Epithelial cell of prostate (primary cell): ENCODE data around the gene BRSK2.
"Not testable (repeated sequence)": the region's sequence is repeated elsewhere in the genome, so short reads cannot be mapped to it uniquely, and the experiment has no call there.

ENCODE experiments used
- DNase-seq: peaks from one replicate; pipeline ENCODE4 v3.0.0-alpha.2; 2011; ENCODE audit warnings: low read depth, low spot score
- H3K27ac ChIP-seq: fragments of 450-650 bp; 2 replicates; pipeline ENCODE4 v1.5.1; 2017; ENCODE audit warnings: mild to moderate bottlenecking

The BRSK2 gene

DNA sequence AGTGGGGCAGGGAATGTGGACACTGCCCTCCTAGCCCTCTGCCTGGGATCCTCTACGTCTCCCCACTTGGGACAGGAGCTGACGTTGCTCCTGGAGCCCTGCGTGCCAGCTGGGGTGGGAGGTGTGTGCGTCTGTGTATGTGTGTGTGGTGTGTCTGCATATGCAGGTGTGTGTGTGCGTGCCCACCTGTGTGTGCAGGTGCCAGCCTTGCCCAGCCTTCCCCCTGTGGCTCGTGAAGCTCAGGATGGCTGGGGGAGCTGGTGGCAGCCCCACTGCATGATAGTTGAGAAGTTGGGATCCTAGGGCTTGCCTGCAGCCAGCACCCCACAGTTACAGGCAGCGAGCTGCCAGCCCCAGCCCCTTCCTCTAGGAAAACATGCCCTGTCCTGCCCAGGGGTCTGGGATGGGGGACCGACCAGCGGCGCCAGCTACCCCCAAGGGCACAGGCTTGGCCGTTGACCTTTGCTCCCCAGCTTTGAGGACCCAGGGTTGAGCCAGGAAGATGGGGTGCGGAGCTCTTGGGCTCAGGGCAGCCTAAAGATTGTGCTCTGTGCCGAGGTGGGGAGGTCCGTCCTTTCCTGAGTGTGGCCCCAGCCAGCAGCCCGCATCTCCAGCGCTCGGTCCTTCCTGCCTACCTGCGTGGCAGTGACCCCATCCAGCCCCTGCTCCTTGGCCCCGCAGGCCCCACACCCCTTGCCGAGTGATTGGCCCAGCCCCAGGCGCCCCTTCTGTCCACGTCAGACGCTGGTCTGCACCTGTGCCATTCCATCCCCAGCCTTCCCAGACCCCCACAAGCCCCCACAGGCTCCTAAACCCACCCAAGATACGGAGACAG lies 15.7 kb downstream of the BRSK2 start:
- DNase-seq = no peak
- no peak overlapping the region for H3K27ac ChIP-seq

DNA sequence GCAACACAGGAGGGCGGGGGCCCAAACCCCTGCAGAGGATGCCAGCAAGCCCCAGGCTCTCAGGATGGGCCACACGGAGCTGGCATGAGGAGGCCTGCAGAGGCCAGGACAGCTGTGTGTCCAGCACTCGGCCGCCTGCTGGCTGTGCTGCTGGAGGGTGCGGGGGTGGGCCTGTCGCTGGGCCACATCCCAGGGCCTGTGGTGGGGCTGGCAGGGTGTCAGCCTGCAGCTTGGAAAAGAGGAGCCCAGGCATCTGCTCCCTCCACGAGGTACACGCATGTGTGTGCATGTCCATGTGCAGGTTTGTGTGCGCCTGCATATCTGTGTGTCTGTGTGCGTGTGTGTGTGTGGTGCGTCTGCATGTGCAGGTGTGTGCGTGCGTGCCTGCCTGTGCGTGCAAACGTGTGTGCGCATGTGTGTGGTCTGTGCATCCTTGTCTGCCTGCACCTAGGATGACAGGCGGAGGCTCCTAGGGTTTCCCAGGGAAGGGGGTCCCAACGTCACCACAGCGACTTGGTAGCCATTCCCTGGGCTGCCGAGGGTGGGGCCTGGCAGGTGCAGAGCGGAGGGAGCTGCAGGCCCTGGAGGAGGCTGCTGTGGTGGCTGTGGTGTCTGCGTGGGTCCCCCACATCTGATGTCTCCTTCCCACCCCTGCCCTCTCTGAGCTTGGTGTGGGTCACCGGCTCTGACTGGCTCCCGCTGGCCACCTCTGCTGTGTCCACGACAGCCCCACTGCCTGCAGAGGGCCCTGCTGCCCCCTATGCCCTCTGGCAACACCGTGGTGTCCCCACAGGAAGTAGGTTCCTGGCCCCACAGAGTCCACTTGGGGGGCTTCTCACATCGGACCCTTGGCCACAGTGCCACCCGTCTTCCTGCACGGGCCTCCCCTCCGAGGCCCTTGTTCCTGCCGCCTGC lies 17.1 kb downstream of the BRSK2 start:
- no peak for DNase-seq
- no peak overlapping the region for H3K27ac ChIP-seq

DNA sequence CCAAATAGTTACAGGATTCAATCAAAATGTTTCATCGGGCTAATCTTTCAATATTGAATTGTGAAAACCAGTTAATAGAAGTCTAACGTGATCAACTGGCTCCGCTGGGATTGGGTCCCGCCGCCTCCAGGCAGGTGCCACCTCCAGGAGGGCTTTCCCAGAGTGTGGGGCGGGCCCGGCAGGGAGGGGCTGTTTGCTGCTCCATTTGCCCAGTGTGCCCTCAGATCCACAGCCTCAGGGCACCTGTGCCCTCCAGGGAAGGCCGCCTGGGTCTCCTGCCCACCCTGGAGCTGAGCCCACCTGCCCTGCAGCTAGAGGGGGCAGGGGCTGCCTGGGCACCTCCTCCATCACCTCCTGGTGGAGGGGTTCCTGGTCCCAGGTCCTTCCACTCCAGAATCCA lies 17.9 kb downstream of the BRSK2 start:
- no peak overlapping the region for H3K27ac ChIP-seq
- no peak for DNase-seq

DNA sequence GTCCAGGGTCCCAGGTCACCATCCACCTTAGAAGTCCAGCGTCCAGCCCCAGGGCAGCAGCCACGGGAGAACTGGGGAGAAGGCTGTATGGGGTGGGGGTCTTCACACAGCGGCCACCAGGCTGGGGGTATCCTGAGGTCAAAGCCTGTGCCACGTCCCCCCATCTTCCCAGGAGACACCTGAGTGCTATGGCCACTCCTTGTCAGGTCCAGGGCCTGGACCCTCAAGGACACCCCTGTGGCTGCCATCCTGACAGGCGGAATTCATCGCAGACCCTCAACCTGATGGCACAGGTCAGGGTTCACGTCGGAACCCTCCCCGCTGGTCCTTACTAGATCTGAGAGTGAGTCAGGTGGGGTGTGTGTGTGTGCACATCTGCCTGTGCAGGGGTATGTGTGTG lies 18.6 kb downstream of the BRSK2 start:
- DNase-seq = no peak
- H3K27ac ChIP-seq = no peak overlapping the region

GRCh38 chr11:1409108-1409851 lies 19.5 kb downstream of the BRSK2 start:
- no peak for DNase-seq
- no peak overlapping the region for H3K27ac ChIP-seq

DNA sequence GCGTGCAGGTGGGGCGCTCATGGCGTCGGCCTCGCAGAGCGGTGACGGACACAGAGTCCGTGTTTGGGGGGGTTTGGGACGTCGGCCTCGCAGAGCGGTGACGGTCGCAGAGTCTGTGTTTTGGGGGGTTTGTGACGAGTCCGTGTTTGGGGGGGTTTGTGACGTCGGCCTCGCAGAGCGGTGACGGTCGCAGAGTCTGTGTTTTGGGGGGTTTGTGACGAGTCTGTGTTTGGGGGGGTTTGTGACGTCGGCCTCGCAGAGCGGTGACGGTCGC lies 20.1 kb downstream of the BRSK2 start:
- DNase-seq, H3K27ac ChIP-seq: not testable (repeated sequence)

DNA sequence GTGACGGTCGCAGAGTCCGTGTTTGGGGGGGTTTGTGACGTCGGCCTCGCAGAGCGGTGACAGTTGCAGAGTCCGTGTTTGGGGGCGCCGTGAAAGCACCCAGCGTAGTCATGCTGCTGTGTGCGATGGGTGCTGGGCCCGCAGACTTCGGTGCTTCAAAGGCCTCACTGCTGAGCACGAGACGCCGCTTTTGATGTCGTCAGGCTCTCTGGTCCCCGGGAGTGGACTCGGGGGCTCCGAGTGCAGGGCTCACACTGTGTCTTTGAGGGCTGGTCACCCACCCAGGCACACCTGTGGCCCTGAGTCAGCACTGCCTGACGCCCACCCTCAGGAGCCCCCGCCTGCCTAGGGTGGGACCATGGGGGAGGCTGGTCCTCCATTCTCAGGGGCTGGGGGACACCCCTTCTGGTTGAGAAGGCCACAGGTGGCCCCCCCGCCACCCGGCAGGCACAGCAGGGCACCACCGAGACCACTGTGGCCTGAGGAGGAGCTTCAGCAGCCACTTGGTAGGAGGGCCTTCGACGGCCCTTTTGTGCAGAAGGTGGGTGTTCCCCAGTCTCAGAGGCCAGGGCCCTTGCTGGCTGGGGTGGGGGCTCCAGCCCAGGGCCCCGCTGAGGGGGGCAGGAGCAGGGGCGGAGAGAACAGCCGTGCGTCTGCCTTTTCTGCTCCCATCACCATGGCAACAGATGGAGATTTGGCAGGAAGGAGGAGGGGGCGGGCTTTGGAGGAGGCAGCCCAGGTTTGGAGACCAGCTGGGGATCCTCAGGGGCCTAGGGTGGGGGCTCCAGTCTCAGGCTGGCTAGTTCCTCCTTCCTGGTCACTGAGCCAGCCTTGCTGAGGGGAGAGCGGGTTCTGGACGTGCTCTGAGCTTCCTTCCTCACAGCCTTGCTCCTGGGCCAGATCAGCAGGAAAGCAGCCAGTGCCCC lies 20.9 kb downstream of the BRSK2 start:
- DNase-seq = no peak

GRCh38 chr11:1411301-1411700 lies 21.6 kb downstream of the BRSK2 start:
- no peak overlapping the region for H3K27ac ChIP-seq
- DNase-seq = no peak

More for the DNA sequence above, 20.9 kb downstream of the BRSK2 start:
- no peak overlapping the region for H3K27ac ChIP-seq

DNA sequence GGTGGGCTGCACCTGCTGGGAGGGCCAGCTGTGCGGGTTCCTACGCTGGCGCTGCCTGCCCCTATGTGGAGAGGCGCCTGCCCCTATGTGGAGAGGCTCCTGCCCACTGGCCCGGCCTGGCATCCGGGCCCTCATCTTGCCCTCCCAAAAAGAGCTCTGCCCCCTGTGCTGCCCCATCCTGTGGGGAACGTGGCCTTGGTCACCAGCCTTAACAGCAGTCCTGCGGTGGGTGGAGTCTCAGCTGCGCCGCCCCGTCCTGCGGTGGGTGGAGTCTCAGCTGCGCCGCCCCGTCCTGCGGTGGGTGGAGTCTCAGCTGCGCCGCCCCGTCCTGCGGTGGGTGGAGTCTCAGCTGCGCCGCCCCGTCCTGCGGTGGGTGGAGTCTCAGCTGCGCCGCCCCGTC lies 22.0 kb downstream of the BRSK2 start:
- DNase-seq, H3K27ac ChIP-seq: not testable (repeated sequence)

- DNase-seq = no peak
- no peak overlapping the region for H3K27ac ChIP-seq
Observed at GRCh38 chr11:1412377-1413095, 22.8 kb downstream of the BRSK2 start.

GRCh38 chr11:1414650-1415049 lies 24.9 kb downstream of the BRSK2 start:
- H3K27ac ChIP-seq = no peak overlapping the region
- DNase-seq = no peak

GRCh38 chr11:1415631-1416030 lies 25.9 kb downstream of the BRSK2 start:
- H3K27ac ChIP-seq = no peak overlapping the region
- DNase-seq = no peak

GRCh38 chr11:1418192-1418795 lies 28.6 kb downstream of the BRSK2 start:
- not testable (repeated sequence) for DNase-seq, H3K27ac ChIP-seq

DNA sequence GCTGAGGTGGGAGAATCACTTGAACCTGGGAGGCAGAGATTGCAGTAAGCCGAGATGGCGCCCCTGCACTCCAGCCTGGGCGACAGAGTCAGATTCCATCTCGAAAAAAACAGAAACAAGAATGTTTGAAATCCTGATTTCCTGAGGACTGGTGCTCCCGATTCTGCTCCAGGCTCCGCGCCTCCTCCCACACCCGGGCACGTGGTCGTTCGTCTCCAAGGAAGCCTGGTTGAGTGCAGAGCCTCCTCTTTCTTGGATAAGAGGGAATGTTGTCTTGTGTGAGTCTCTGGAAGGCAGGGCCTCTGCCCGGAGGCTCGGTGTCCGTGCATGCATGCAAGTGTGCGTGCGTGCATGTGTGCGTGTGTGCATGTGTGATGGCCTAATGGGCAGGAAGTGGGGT lies 30.1 kb downstream of the BRSK2 start:
- no peak overlapping the region for H3K27ac ChIP-seq
- DNase-seq = no peak

DNA sequence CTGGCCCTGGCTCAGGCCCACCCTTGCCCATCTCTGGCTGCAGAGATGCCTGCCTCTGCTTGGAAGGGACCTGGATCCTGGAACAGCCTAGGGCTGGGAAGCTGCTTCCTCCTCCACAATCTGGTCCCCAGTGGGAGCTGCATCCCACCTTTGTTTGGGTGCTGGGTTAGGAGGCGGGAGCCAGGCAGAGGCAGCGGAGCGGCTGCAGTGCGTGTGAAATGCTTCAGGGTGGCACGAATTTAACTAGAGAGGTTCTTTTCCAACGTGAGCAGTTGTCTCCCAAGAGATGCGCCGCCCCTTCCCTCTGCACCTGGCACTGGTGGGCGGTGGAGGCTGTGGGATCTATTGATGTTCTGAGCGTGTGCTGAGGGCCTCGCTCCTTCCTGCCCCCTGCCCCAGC lies 31.6 kb downstream of the BRSK2 start:
- no peak for DNase-seq
- H3K27ac ChIP-seq = no peak overlapping the region

GRCh38 chr11:1422481-1422880 lies 32.7 kb downstream of the BRSK2 start:
- no peak overlapping the region for H3K27ac ChIP-seq
- no peak for DNase-seq

DNA sequence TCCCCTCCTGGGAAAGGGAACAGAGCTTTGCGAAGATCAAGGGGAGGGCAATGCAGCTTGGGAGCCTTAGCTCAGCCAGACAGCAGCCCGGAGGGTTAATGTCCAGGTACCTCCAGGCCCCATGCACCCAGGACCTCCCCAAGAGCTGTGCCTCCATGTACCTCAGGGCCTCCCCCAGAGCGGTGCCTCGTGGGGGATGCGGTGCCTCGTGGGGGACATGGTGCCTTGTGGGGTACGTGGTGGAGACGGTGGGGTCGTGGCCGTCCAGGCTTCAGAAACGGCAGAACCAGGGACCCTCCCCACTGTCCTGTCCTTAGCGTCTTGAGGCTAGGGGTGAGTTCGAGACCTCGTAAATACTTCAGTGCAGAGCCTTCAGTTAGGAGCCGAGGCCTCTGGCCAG lies 33.2 kb downstream of the BRSK2 start:
- no peak for DNase-seq
- H3K27ac ChIP-seq = no peak overlapping the region

GRCh38 chr11:1423406-1423805 lies 33.7 kb downstream of the BRSK2 start:
- H3K27ac ChIP-seq, DNase-seq: not testable (repeated sequence)

DNA sequence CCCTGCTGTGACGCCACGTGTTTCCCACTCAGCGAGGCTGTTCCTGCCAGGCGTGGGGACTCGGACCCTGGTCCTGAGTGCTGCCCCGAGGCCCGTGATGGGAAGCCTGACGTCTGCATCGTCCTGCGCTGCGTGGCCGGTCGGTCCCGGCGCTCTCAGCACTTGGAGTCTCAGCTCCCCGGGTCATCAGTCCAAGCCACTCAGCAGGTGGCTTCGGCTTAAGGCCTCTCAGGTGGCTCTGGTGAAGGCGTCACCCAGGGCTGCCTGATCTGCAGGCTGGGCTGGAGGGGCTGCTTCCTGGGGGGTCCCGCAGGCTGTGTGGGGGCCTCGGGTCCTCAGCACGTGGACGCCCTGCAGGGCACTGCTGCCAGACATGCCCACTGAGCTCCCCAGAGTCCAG lies 35.3 kb downstream of the BRSK2 start:
- no peak for DNase-seq
- H3K27ac ChIP-seq = no peak overlapping the region
